Measurements from ENCODE around the gene HOXB4. TPM values are rescaled to one million over a fixed set of nuclear protein-coding genes. Genes with fewer than 3 reads are reported as not detected.

The HOXB4 gene
- total and polyA plus RNA-seq, 2 of the 4 experiments (the other 2 are of a cell fraction) = 2.0 to 8.5 TPM

DNA sequence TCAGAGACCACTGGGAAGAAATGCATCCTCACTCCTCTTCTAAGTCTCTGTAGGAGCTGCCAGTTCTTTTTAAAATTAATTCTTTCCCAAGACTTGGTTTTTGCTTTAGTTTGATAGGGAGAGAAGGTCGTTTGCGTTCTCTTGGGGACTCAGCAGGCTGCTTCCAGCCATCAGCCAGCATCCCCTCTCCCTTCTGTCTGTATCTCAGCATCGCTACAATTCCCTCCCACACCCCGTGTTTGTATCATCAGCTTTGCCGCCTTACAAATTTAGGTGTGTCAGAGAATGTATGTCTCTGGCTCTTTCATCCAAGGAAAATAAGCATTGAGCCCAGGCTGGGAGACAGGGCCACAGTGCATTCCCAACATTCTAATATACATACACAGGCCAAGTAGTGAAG, 21.2 kb upstream of the HOXB4 start:
- CTCF ChIA-PET = no interaction called here

More for the DNA sequence above, 21.2 kb upstream of the HOXB4 start:
- no peak for DNase-seq
- no peak overlapping the region for H3K14ac ChIP-seq (replicated peaks; ENCODE audit: low read depth, low read length)
- intact Hi-C loops (cut with micrococcal nuclease) = no loop called here
- dilution Hi-C loops (cut with HindIII; ENCODE audit: low sequenced_read_pairs, unreplicated experiment) = no loop called here
- peaks cover 12% of the 10 kb centered on the region for H3K4me1 ChIP-seq (ENCODE audit: control insufficient read depth, insufficient read depth, low read length)
- no TSS peak for BruUV-seq (replicated peaks)
- H3K27ac ChIP-seq (ENCODE audit: insufficient read depth, low read length) = no peak overlapping the region
- H3K9ac ChIP-seq (ENCODE audit: low read depth, low read length) = no peak overlapping the region
- H2AFZ ChIP-seq (replicated peaks; ENCODE audit: low read length, poor library complexity) = no peak overlapping the region
- H4K5ac ChIP-seq (ENCODE audit: low read depth, low read length) = no peak overlapping the region
- no peak overlapping the region for H3K18ac ChIP-seq (ENCODE audit: low read depth, low read length)
- no peak overlapping the region for H3K4me3 ChIP-seq (ENCODE audit: insufficient read depth, low read depth, low read length)
- H3K36me3 ChIP-seq (ENCODE audit: control insufficient read depth, insufficient read depth, low read length) = peaks cover 9% of the 10 kb centered on the region; the same call in 1 of the 2 replicates
- POLR2A ChIA-PET (ENCODE audit: unreplicated experiment) = interaction anchor here (0.5 kb wide), 1 partner anchor 10 kb away, joined by 5 read pairs; no protein-coding TSS in a partner anchor
- no peak overlapping the region for H2AK9ac ChIP-seq (replicated peaks; ENCODE audit: low read depth, low read length, poor library complexity)
- 0 out of 2 replicates have a peak overlapping the region, but pooled peaks have one; percentile 8 for H2BK20ac ChIP-seq (ENCODE audit: low read depth, low read length)
- H2BK15ac ChIP-seq (ENCODE audit: low read depth, low read length) = no peak overlapping the region
- peak overlapping the region; percentile 56 for H2AK5ac ChIP-seq (ENCODE audit: low read depth, low read length)
- ATAC-seq (ENCODE audit: low read depth) = no peak
- no peak overlapping the region for H3K4me2 ChIP-seq (ENCODE audit: low read depth, low read length)
- no CpG with 5 or more reads among the region's 5 CpGs for WGBS, 2 experiments (ENCODE audit: extremely low coverage in 2 of 2, insufficient read length in 1 of 2)
- peaks cover 15% of the 10 kb centered on the region for H4K20me1 ChIP-seq (ENCODE audit: insufficient read depth, low read length)
- no peaks in the 10 kb centered on the region for H3K27me3 ChIP-seq (ENCODE audit: control insufficient read depth, insufficient read depth, low read length)
- H2BK5ac ChIP-seq (ENCODE audit: low read depth, low read length, poor library complexity, severe bottlenecking) = no peak overlapping the region
- peak overlapping the region; percentile 98 for H3K4ac ChIP-seq (ENCODE audit: low read depth, low read length)
- TF ChIP-seq RCOR1 (IDR thresholded peaks at IDR 0.05; ENCODE audit: insufficient replicate concordance, low read length) (no peak), BHLHE40 (IDR thresholded peaks at IDR 0.05; ENCODE audit: low read depth, low read length) (no peak), POLR2A (IDR thresholded peaks at IDR 0.05; ENCODE audit: low read depth, low read length) (no peak), SMC3 (IDR thresholded peaks at IDR 0.05; ENCODE audit: low read depth, low read length) (no peak), NFE2L2 (IDR thresholded peaks at IDR 0.05; ENCODE audit: low read depth, low read length) (no peak), RAD21 (IDR thresholded peaks at IDR 0.05; ENCODE audit: low read length) (no peak), MAFK (IDR thresholded peaks at IDR 0.05; ENCODE audit: low read depth, low read length) (no peak), FOS (IDR thresholded peaks at IDR 0.05; ENCODE audit: low read depth, low read length) (no peak), RFX5 (IDR thresholded peaks at IDR 0.05; ENCODE audit: low read depth, low read length) (no peak), CEBPB (IDR thresholded peaks at IDR 0.05; ENCODE audit: low read depth, low read length) (no peak), MAZ (IDR thresholded peaks at IDR 0.05; ENCODE audit: borderline replicate concordance, low read depth, low read length) (no peak)
- TF ChIP-seq, protein P1, sequence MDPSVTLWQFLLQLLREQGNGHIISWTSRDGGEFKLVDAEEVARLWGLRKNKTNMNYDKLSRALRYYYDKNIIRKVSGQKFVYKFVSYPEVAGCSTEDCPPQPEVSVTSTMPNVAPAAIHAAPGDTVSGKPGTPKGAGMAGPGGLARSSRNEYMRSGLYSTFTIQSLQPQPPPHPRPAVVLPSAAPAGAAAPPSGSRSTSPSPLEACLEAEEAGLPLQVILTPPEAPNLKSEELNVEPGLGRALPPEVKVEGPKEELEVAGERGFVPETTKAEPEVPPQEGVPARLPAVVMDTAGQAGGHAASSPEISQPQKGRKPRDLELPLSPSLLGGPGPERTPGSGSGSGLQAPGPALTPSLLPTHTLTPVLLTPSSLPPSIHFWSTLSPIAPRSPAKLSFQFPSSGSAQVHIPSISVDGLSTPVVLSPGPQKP (IDR thresholded peaks at IDR 0.05; ENCODE audit: borderline replicate concordance, low read depth, low read length) = no peak
- H4K91ac ChIP-seq (ENCODE audit: insufficient read depth, low read depth, low read length) = no peak overlapping the region
- H3K56ac ChIP-seq (ENCODE audit: extremely low read depth, insufficient read depth, low read length) = no peak overlapping the region
- H3K79me1 ChIP-seq (ENCODE audit: low read depth in 1 of 2, low read length in 2 of 2) = peaks cover 24 to 42% of the 10 kb centered on the region in 2 experiments; a peak in 3 of 4 replicates
- in situ Hi-C loops (cut with MboI; ENCODE audit: low sequenced_read_pairs) = loop anchor here (5.0 to 10.0 kb wide), 2 partner anchors 262 to 575 kb away; no protein-coding TSS in a partner anchor
- H3K9me1 ChIP-seq (ENCODE audit: insufficient read depth, low read length) = 0 out of 2 replicates have a peak, but pooled peaks cover 3% of the 10 kb centered on the region
- peak overlapping the region; percentile 78 for H3K23ac ChIP-seq (ENCODE audit: low read depth, low read length)
- no peaks in the 10 kb centered on the region for H3K9me3 ChIP-seq (ENCODE audit: control insufficient read depth, insufficient read depth, low read length)
- H4K8ac ChIP-seq (ENCODE audit: low read depth in 2 of 2, low read length in 2 of 2) = no peak overlapping the region
- no peak overlapping the region for H2BK120ac ChIP-seq (ENCODE audit: low read depth, low read length)
